Dedifferentiated amniotic fluid mesenchymal stem cell (primary cell): ENCODE measurements around the gene GRB2.
"Not testable (repeated sequence)": the region's sequence is repeated elsewhere in the genome, so short reads cannot be mapped to it uniquely, and the experiment has no call there.

Experiments used
- DNase-seq: peaks from one replicate; pipeline ENCODE4 v3.0.0-alpha.2; 2016; ENCODE audit errors: extremely low spot score

Gene GRB2

DNA sequence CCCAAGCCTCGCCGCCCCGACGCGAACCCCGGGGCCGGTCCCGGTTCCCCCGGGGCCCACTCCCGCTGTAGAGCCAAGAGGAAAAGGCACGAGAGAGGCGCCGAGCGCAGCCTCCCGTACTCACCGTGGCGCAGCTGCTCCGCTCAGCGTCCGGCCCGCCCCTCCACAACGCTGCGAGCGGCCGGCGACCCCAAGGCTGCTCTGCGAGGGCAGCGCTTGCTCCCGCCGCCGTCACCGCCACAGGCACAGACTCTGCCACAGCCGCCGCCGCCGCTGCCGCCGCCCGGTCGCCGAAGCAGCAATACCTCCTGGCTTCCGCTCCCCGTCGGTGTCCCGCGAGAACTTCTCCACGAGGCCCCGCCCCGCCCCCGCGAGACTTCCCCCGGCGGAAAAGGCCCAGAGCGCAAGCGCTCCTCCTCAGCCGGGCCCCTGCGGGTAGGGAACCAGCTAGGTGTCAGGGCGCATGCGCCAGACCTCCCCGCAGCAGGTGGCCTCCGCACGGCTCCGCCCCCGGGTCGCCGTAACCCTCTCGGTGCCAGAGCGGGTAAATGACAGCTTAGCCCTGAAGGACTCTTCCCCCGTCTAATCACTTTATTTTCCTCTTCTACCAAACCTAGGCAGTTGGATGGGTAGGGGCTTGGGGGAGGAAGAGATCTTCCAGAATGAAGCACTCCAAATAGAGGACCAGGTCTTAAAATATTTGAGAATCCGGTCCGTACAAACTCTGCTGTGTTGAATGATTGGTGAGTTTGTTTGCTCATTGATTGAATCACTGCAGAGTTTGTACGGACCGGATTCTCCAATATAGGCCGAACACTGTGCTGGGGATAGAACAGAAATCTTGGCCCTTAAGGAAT, at the start of gene GRB2:
TSS of gene GRB2 (minus strand) at position 314 of the 857 bp plus-strand sequence. CDS start 12,050 bp downstream, outside the sequence.
- peak; percentile 97 for DNase-seq

DNA sequence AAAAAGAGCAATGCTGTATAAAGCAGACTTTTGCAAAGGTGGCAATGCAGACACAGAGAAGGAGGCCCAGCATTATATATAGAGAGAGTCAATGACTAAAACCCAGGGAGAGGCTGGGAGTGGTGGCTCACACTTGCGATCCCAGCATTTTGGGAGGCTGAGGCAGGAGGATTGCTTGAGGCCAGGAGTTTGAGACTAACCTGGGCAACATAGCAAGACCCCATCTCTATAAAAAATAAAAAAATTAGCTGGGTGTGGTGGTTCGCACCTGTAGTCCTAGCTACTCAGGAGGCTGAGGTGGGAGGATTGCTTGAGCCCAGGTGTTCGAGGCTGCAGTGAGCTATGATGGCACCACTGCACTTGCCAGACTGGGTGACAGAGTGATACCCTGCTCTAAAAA, 49.2 kb upstream of the GRB2 start:
- not testable (repeated sequence) for DNase-seq

DNA sequence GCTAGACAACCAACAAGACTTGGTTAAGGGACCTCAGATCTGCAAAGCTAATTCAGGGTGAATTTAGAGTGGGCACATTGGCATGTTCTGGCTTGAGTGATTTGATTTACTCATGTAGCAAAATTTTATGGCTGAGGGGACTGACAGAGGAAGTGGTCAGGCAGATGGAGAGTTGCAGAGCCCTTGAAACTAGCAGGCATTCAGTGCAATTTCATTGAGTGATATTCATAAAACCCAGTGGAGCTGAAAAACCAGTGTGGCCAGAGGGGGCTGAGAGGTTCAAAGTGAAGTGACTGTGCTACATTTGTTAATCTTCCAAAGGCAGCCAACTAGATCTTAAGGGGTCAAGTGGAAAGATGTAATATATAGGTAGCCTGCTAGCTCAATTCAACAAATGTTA, 48.7 kb upstream of the GRB2 start:
- DNase-seq, result no peak

DNA sequence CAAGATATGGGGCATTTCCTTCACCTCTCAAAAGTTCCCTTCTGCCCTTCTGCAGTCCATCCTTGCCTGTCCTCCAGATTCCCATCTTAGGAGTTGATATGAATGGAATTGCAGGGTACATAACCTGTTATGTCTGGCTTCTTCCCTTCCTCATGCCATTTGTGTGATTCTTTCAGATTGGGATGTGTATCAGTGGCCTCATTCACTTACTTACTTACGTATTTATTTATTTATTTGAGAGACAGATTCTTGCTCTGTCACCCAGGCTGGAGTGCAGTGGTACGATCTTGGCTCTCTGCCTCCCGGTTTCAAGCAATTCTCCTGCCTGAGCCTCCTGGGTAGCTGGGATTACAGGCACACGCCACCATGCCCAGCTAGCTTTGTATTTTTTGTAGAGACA, 44.8 kb upstream of the GRB2 start:
- DNase-seq, result no peak

DNA sequence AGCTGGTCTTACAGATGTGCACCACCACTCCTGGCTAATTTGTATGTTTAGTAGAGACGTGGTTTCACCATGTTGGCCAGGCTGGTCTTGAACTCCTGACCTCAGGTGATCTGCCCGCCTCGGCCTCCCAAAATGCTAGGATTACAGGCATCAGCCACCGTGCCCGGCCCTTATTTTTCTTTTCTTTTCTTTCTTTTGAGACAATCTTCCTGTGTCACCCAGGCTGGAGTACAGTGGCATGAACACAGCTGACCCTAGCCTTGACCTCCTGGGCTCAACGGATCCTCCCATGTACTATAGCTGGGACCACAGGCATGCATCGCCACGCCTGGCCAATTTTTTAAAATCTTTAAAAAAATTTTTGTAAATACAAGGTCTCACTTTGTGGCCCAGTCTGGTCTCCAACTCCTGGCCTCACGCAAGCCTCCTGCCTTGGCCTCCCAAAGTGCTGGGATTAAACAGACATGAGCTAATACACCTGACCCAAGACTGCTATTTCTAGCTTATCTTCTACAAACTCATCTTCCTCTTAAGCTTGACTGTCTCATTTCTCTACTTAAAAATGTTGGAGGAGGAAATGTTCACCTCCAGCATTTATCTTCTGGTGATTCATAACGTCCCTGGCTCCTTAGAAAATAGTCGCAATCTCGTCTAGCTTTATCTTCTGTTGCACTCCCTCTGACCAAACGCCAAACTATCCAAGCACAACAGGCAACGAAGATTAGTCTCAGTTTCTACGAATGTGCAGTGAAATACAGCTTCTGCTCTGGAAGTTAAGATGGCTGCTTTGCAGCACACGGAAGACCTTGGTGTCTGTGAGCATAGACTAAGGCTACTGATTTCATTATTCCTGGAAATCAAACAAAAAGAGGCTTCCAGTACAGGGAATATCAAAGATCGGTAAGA, 42.7 kb upstream of the GRB2 start:
- DNase-seq, result no peak

DNA sequence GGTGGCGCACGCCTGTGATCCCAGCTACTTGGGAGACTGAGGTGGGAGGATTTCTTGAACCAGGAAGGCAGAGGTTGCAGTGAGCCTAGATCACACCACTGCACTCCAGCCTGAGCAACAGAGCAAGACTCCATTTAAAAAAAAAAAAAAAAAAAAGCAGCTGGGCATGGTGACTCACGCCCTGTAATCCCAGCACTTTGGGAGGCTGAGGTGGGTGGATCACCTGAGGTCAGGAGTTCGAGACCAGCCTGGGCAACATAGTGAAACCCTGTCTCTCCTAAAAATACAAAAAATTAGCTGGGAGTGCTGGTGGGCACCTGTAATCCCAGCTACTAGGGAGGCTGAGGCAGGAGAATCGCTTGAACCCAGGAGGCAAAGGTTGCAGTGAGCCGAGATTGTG, 40.4 kb upstream of the GRB2 start:
- DNase-seq, result not testable (repeated sequence)

DNA sequence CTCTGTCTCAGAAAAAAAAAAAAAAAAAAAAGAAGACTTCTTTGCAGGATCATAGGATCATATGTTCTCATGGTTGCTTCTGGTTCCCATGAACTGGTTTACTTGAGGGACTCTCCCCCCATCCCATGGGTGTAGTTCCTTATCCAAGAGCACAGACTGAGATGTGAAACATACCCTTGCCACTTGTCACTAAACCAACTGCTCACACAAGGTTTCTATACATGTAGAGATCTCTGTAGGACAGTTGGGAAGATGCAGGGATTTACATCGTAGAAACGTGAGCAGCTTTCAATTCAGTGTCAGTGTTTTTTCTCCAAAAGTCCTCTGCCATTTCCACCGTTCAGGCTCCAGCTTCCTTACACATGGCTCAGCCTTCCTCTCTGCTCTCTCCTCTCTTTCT, 39.8 kb upstream of the GRB2 start:
- no peak for DNase-seq

DNA sequence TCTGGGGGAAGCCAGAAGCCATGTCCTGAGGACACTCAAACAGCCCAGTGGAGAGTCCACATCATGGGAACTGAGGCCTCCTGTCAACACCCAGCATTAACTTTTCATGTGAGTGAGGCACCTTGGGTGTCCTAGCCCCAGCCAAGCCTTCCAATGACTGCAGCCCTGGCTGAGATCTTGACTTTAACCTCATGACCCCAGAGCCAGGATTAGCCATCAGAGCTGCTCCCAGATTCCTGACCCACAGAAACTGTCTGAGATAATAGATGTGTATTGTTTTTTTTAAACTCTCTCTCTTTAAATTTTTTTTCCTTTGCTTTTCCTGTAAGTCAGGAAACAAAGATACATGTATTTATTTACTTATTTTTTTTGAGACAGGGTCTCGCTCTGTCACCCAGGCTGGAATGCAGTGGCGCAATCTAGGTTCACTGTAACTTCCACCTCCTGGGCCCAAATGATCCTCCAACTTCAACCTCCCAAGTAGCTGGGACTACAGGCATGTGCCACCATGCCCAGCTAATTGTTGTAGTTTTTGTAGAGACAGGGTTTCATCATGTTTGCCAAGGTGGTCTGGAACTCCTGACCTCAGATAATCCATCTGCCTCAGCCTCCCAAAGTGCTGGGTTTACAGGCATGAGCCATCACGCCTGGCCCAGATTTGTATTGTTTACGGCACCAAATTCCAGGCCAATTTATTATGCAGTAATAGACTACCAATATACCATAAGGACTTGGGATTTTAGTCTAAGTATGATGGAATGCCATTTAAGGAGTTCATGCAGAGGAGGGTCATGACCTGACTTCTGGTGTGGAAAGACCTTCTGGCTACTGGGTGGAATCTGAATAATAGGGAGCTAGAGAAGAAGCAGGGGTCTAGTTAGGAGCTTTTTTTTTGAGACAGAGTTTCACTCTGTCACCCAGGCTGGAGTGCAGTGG, 37.0 kb upstream of the GRB2 start:
- DNase-seq, result no peak

DNA sequence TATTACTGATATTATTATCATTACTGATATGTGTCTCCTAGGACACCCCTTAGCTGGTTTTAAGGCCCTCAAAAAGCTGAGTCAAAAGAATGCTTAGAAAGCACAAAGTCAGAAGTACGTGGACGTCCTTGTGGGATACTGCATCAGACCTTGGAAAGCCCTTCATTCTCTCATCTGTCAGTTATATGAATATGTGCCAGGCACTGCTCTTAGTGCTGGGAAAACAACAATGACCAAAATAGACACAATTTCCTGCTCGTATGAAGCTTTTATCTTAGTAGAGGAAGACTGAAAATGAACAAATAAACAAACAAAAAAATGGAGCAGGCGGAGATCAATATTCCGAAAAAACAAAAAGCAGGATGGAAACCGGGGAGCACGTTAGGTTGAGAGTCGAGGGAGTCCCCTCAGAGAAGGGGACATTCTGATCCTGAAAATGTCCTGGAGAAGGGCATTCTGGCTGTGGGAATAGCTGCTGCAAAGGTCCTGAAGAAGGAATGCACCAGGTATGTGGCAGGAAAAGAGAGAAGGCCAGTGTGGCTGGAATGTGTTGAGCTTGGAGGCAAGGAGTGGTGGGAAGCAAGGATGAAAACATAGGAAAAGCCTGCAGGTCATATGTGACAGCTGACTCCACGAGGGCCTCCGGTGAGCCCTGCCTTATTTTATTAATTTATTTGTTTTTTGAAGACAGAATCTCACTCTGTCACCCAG, 35.4 kb upstream of the GRB2 start:
- DNase-seq, result no peak

DNA sequence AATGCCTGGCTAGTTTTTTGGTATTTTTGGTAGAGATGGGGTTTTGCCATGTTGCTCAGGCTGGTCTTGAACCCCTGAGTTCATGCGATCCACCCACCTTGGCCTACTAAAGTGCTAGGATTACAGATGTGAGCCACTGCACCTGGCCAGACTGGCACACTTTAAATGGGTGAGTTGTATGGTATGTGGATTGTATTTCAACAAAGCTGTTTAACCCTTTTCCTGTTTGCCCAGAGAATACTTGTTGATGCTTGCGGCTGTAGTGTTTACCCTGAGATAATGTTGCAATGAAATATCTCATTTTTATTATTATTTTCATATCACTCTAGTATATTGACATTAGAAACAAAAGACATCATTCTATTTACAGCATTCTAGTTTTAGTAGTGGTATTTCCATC, 33.8 kb upstream of the GRB2 start:
- no peak for DNase-seq

DNA sequence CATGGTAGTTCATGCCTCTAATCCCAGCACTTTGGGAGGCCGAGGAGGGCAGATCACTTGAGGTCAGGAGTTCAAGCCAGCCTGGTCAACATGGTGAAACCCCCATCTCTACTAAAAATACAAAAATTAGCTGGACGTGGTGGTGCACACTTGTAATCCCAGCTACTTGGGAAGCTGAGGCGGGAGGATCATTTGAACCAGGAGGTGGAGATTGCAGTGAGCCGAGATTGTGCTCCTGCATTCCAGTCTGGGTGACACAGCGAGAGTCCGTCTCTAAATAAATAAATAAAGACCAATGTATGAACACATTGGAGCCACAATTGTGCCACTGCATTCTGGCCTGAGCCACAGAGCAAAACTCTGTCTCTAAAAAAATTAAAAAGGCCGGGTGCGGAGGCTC, 31.9 kb upstream of the GRB2 start:
- not testable (repeated sequence) for DNase-seq

DNA sequence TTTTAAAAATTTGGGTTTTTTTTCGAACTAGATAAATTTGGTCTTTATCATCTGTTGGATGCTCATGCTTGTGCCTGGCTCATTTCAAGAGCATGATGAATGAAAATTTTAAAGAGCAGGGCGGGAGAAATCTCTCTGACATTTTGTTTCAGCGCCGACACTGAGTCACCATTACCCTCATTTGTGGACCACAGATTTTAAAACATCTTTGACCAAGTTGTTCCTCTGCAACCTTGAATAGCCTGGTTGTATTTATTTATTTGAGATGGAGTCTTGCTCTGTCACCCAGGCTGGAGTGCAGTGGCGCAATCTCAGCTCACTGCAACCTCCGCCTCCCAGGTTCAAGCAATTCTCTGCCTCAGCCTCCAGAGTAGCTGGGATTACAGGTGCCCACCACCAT, 29.0 kb upstream of the GRB2 start:
- not testable (repeated sequence) for DNase-seq

DNA sequence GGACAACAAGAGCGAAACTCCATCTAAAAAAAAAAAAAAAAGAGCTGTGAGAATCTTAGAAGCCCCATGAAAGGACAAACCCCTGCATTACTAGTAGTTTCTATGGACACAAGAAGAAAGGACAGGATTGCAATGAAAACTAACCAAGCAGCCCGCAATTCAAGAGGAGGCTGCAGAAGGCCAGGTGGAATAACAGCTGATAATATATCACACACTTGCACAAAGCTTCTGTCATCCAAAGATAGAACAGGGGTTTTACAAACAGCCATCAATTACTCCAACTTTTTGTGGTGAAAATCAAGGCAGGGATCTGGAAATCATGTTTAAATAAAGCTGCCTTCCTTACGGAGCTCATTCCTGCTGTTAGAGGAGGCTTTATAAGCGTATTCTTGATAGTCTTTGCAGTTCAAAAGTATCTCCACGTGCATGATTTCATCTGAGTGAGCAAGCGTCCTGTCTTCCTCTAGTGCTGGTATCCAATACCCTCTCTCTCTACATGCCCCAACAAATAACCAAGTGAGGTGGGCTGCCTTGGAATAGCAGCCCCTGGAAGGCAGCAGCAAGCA, 27.8 kb upstream of the GRB2 start:
- DNase-seq, result no peak

DNA sequence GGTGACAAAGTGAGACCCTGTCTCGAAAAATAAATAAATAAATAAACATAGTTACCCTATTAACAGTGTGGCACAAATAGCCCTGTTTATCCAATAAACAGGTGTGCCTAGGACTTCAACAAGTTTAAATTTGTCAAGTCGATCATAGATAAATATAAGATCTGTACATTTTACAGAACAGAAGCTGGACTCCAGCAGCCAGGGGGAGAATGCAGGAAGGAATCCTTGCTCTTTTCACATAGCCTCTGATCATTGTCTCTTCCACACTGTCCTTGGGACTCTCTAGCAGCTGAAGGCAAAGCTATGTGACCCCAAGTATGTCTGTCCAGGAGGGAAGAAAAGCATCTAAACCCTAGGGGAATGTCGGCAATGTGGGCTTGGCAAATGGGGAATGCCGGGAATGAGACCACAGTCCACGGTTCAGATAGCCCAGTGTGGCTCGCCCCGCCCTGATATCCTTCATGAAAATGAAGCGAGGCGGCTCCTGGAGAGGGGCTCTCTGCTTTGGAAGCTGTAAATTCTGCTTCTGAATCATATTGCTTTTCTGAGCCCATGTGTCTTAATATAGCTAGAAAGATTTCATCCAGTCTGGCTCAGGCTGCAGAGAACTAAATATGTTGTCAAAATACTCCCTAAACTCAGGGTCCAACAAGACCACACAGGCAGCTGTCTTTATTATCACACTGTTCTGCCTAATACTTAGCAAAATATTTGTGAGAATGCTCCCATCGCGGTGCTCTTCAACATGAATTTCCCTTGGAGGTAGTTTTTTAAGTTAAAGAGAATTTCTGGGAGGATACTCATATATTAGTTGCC, 24.9 kb upstream of the GRB2 start:
- peak; percentile 66 for DNase-seq

DNA sequence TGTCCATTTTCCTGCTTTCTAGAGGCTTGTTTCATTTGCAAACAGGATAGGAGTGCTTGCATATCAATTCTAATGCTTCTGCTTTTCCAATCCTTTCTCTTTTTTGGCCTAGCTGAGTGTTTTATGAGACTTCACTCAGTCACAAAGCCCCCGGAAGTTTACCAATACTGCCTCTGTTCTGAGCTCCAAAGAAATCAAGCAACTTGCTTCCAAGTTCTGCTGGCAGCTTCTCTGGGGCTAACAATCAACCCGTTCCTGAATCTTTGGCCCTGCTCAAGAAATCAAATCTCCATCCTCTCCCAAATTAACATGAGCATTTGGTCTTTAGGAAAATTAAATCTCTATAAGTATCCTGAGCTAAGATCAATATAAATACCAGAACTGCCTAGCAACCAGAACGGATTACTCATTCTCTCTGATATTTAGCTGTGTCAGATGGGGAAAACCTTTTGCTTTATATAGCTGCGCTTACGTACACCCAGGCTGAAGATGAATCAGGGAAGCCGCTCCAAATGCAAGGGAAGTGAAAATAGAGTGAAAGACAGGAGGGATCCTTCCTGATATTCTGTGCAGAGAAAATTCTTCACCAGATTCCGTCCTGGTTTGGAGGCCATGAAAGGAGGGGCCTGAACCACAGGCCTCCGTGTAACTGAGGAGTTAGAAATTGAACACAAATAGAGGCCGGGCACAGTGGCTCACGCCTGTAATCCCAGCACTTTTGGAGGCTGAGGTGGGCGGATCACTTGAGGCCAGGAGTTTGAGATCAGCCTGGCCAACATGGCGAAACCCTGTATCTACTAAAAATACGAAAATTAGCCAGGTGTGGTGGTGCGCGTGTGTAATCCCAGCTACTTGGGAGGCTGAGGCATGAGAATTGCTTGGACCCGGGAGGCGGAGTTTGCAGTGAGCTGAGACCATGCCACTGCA, 23.3 kb upstream of the GRB2 start:
- peak; percentile 94 for DNase-seq

DNA sequence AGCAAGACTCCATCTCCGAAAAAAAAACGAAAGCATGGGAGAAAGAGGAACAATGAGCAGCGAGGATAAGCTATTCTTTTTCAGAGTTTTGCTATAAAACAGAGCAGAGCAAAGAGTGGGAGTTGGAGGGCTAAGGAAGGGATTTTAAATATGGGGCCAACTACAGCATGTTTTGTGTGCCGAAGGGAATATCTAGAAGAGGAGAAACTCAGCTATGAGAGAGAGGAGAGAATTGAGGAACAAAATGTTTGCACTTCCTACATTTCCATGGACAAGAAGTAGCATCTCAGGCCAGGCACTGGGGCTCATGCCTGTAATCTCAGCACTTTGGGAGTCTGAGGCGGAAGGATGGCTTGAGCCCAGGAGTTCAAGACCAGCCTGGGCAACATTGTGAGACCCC, 13.1 kb upstream of the GRB2 start:
- DNase-seq, result no peak

DNA sequence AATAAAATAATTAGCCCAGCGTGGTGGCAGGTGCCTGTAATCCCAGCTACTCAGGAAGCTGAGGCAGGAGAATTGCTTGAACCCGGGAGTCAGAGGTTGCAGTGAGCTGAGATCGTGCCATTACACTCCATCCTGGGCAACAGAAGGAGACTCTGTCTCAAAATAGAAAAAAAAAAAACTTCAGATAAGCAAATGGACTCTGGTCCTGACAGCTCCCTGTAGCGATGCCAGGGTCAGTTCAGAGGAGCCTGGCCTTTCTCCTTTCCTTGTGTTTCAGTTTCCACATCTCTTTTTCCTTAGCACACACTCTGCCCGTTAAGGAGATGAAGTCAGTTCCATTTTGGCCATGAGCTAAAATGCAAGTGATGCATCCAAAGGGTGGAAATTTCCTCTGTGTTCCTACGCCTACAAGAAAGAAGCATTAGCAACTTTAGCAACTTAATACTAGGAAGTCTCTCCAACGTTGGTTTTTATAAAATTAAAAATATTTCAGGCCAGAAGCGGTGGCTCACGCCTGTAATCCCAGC, 11.6 kb upstream of the GRB2 start:
- DNase-seq, result no peak

DNA sequence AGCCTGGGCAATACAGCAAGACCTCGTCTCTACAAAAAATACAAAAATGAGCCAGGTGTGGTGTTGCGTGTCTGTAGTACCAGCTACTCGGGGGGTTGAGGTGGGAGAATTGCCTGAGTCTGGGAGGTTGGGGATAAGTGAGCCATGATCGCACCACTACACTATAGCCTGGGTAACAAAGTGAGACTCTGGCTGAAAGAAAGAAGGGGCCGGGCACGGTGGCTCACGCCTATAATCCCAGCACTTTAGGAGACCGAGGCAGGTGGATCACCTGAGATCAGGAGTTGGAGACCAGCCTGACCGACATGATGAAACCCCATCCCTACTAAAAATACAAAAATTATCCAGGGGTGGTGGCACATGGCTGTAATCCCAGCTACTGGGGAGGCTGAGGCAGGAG, 10.5 kb upstream of the GRB2 start:
- DNase-seq, result no peak
